ENCODE measurements around the gene PRR15L. TPM values are rescaled to one million over a fixed set of nuclear protein-coding genes. Genes with fewer than 3 reads are reported as not detected.

PRR15L gene
- total and polyA plus RNA-seq, 8 donors = 28.2 to 56.2 (median 40.8) TPM

DNA sequence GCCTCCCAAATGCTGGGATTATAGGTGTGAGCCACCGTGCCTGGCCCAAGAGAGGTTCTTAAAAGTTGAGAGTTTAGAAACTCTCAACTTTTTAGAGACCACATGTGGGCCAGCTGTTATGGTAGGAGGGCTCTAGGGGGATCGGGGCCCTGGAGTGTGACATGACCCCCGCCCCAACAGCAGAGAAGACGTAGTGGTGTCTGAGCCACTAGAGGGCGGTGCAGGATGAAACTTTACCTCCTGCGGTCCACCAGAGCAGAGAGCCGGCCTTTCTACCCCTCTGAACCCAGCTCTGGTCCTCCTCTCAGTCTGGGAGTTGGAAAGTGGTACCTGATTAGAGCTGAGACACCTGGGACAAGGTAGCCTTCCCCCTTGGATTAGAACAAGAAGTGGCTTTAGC, 20.6 kb upstream of the PRR15L start:
- ATAC-seq (peak; percentile 79), DNase-seq (peak in 1 of 4 donors; percentile 65)
- Histone ChIP-seq H3K9me3 (no peaks in the 10 kb centered on the region), H3K27me3 (no peaks in the 10 kb centered on the region), H3K4me3 (no peak overlapping the region), H3K27ac (no peak overlapping the region), H3K4me1 (peaks cover 0 to 21% of the 10 kb centered on the region in 2 donors), H3K36me3 (peaks cover 0 to 100% of the 10 kb centered on the region in 2 donors)
- TF ChIP-seq, protein P1, sequence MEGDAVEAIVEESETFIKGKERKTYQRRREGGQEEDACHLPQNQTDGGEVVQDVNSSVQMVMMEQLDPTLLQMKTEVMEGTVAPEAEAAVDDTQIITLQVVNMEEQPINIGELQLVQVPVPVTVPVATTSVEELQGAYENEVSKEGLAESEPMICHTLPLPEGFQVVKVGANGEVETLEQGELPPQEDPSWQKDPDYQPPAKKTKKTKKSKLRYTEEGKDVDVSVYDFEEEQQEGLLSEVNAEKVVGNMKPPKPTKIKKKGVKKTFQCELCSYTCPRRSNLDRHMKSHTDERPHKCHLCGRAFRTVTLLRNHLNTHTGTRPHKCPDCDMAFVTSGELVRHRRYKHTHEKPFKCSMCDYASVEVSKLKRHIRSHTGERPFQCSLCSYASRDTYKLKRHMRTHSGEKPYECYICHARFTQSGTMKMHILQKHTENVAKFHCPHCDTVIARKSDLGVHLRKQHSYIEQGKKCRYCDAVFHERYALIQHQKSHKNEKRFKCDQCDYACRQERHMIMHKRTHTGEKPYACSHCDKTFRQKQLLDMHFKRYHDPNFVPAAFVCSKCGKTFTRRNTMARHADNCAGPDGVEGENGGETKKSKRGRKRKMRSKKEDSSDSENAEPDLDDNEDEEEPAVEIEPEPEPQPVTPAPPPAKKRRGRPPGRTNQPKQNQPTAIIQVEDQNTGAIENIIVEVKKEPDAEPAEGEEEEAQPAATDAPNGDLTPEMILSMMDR (IDR thresholded peaks at IDR 0.05) = peak; percentile 48 to 75
- intact Hi-C loops (cut with DNase I) = no loop called here

DNA sequence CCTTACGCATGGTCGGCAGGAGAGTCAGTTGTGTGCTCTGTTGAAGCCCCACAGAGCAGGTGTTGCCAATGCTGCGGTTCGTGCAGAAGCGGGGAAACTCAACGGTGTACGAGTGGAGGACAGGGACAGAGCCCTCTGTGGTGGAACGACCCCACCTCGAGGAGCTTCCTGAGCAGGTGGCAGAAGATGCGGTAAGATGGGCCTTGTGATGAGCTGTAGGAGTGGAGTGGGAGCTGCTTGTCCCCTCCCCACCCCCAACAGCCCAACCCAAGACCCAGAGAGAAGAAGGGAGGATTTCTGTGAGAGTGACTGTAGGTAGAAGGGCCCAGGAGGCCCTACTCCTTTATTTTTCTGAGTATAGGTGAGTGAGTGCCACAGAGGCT, 18.1 kb upstream of the PRR15L start:
- Histone ChIP-seq H3K9me3 (no peaks in the 10 kb centered on the region), H3K4me3 (no peak overlapping the region), H3K36me3 (peaks cover 0 to 76% of the 10 kb centered on the region in 2 donors), H3K4me1 (peaks cover 9 to 19% of the 10 kb centered on the region in 2 donors), H3K27ac (no peak overlapping the region), H3K27me3 (no peaks in the 10 kb centered on the region)
- ATAC-seq (no peak), DNase-seq (no peak)
- intact Hi-C loops (cut with DNase I) = no loop called here
- TF ChIP-seq, protein P1 (IDR thresholded peaks at IDR 0.05) = no peak

DNA sequence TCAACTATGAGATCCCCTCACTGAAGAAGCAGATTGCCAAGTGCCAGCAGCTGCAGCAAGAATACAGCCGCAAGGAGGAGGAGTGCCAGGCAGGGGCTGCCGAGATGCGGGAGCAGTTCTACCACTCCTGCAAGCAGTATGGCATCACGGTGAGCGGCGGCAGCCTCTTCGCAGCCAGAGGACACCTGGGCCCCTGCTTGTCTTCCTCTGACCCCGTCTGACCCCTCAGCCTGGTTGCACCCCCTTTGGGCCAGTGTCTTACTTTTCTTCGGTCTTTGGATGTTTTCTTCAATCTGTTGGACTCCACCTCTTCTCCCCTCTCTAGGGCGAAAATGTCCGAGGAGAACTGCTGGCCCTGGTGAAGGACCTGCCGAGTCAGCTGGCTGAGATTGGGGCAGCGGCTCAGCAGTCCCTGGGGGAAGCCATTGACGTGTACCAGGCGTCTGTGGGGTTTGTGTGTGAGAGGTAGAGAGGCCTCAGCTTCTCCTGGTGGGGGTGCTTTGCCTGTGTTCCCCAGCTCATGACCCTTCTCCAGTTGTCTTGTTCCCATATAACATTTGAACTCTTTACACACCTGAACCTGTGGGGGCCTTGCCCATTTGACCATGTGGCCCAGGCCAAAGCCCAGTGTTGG, 17.6 kb upstream of the PRR15L start:
- H3K27ac ChIP-seq = no peak overlapping the region
- TF ChIP-seq, protein P1 (IDR thresholded peaks at IDR 0.05) = no peak
- no peaks in the 10 kb centered on the region for H3K27me3 ChIP-seq
- DNase-seq (no peak), ATAC-seq (no peak)
- peaks cover 0 to 71% of the 10 kb centered on the region in 2 donors for H3K36me3 ChIP-seq
- no peaks in the 10 kb centered on the region for H3K9me3 ChIP-seq
- intact Hi-C loops (cut with DNase I) = no loop called here
- H3K4me3 ChIP-seq = no peak overlapping the region
- H3K4me1 ChIP-seq = peaks cover 9 to 20% of the 10 kb centered on the region in 2 donors

DNA sequence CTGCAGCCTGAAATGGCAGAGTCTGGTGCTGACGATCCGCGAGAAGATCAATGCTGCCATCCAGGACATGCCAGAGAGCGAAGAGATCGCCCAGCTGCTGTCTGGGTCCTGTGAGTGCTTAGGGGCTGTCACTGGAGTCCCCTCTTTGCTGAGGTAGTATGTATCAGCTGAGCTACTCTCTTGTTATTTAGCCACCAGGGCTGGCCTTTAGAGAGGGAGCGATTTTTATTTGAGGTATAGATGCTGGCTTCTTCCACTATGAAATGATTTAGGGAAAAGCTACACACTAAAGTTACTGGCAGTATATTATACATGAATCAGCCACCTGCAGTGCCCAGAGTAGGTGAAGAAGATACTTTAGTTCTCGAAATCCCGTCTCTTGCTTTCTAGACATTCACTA, 15.9 kb upstream of the PRR15L start:
- Histone ChIP-seq H3K27me3 (no peaks in the 10 kb centered on the region), H3K27ac (no peak overlapping the region), H3K4me3 (no peak overlapping the region), H3K36me3 (peaks cover 0 to 53% of the 10 kb centered on the region in 2 donors), H3K4me1 (peaks cover 9 to 22% of the 10 kb centered on the region in 2 donors), H3K9me3 (no peaks in the 10 kb centered on the region)
- ATAC-seq (no peak), DNase-seq (no peak)
- intact Hi-C loops (cut with DNase I) = no loop called here
- TF ChIP-seq, protein P1 (IDR thresholded peaks at IDR 0.05) = no peak

DNA sequence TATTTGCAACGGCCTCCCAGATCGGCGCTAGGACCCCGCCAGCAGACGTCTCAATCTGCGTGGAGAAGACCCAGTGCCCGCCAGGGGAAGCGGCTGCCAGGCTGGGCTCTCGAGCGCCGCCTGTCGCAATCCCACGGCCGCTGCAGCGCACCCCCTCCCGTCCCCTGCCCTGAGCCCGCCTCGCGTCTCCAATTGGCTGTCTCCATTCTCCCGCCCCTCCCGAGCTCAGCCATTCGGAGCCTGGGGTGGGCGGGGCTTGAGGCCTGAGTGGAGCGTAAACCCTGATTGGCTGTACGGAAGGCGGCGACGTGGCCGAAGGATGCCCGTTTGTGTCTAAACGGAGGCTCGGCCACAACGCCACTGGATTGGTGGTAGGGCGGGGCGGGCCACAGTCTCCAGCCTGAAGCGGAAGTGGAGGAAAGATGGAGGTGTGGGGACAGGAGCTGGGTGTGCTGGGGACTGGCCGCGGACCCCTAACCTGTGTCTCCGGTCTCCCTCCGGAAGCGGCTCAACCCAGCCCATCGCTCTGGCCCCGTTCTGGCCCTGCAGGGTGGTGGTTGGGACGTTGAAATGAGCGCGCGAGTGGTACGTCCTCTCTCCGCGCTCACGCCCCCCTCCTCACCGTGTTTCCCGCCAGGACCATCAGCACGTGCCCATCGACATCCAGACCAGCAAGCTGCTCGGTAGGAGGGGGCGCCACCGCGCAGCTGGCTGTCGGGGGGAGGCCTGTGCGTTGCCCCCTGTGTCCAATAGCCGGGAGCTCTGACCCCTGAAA, 13.2 kb upstream of the PRR15L start, which contains the start of gene CDK5RAP3:
CDK5RAP3 (plus strand) TSS at position 389 of the 775 bp plus-strand sequence; CDS start at position 423, 34 bp downstream.
- ATAC-seq (peak; percentile 99), DNase-seq (peak; percentile 99 to 100 (median 100))
- Histone ChIP-seq H3K27ac (peak within 1 kb of the TSS; percentile 75 to 81), H3K9me3 (no peaks in the 10 kb centered on the region), H3K27me3 (no peaks in the 10 kb centered on the region), H3K4me1 (peaks cover 9 to 22% of the 10 kb centered on the region in 2 donors), H3K4me3 (peak within 1 kb of the TSS; percentile 86 to 96), H3K36me3 (peaks cover 0 to 27% of the 10 kb centered on the region in 2 donors)
- intact Hi-C loops (cut with DNase I) = no loop called here
- TF ChIP-seq, protein P1 (IDR thresholded peaks at IDR 0.05) = peak; percentile 95 to 98

Measured in left lung (tissue), 10 donors.